SK-N-SH (cell line): ENCODE results near the gene TCF3.
"Not testable (repeated sequence)": the region's sequence is repeated elsewhere in the genome, so short reads cannot be mapped to it uniquely, and the experiment has no call there.

ENCODE experiments used
- CTCF ChIP-seq: fragments of 200-600 bp; sonication (generic); IDR thresholded peaks from 2 replicates; pipeline ENCODE4 v1.6.1; 2017; ENCODE audit warnings: antibody characterized with exemption, mild to moderate bottlenecking, moderate library complexity
- EP300 ChIP-seq, 2 experiments: IDR thresholded peaks; 2 replicates each; pipeline versions ENCODE4 v1.4.0 to v1.6.1; 2012; ENCODE audit warnings: borderline replicate concordance in 1 of 2, low read depth in 1 of 2, low read length in 1 of 2
- RAD21 ChIP-seq: IDR thresholded peaks from 2 replicates; pipeline ENCODE4 v1.6.1; 2012; ENCODE audit warnings: mild to moderate bottlenecking, low read length
- TAF1 ChIP-seq: IDR thresholded peaks from 2 replicates; pipeline ENCODE4 v1.6.1; 2012; ENCODE audit warnings: low read depth, mild to moderate bottlenecking, low read length, moderate library complexity, borderline replicate concordance

- not testable (repeated sequence) for TF ChIP-seq CTCF; TAF1; RAD21; EP300 (IDR thresholded peaks at IDR 0.05; ENCODE audit: borderline replicate concordance in 1 of 2, low read depth in 1 of 2, low read length in 1 of 2)
Measured at GRCh38 chr19:1670747-1671146, 18.3 kb upstream of the TCF3 start.
